ENCODE results near the gene NVL.

DNA sequence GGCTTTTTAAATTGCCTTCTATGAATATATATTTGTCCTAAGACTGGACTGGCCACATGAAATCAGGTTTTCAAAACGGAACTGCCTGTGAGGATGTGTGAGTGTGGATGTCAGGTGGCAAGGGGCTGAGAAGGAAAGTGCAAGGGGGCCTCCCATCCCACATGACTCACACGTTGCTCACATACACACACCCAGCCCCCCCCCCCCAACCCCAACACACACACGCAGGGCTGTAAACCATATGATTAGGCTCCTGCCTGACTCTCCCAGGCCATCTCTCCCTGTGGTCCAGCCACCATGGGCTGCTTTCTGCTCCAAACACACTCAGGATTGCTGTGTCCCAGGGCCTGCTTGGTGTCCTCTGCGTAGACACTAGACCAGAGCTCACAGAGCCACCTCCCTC, 124.5 kb downstream of the NVL start:
- TF ChIP-seq, protein P1, sequence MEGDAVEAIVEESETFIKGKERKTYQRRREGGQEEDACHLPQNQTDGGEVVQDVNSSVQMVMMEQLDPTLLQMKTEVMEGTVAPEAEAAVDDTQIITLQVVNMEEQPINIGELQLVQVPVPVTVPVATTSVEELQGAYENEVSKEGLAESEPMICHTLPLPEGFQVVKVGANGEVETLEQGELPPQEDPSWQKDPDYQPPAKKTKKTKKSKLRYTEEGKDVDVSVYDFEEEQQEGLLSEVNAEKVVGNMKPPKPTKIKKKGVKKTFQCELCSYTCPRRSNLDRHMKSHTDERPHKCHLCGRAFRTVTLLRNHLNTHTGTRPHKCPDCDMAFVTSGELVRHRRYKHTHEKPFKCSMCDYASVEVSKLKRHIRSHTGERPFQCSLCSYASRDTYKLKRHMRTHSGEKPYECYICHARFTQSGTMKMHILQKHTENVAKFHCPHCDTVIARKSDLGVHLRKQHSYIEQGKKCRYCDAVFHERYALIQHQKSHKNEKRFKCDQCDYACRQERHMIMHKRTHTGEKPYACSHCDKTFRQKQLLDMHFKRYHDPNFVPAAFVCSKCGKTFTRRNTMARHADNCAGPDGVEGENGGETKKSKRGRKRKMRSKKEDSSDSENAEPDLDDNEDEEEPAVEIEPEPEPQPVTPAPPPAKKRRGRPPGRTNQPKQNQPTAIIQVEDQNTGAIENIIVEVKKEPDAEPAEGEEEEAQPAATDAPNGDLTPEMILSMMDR (IDR thresholded peaks at IDR 0.05): no peak
- no peak for TF ChIP-seq POLR2AphosphoS5 (IDR thresholded peaks at IDR 0.05; ENCODE audit: insufficient read depth in 1 of 2, low read depth in 1 of 2)

Measured in vagina (tissue), 2 donors.